ENCODE data around the gene NAPSA. TPM values are rescaled to one million over a fixed set of nuclear protein-coding genes. Genes with fewer than 3 reads are reported as not detected.

NAPSA gene
- total RNA-seq, 1 donor from 2014 or later: 3.3 TPM

DNA sequence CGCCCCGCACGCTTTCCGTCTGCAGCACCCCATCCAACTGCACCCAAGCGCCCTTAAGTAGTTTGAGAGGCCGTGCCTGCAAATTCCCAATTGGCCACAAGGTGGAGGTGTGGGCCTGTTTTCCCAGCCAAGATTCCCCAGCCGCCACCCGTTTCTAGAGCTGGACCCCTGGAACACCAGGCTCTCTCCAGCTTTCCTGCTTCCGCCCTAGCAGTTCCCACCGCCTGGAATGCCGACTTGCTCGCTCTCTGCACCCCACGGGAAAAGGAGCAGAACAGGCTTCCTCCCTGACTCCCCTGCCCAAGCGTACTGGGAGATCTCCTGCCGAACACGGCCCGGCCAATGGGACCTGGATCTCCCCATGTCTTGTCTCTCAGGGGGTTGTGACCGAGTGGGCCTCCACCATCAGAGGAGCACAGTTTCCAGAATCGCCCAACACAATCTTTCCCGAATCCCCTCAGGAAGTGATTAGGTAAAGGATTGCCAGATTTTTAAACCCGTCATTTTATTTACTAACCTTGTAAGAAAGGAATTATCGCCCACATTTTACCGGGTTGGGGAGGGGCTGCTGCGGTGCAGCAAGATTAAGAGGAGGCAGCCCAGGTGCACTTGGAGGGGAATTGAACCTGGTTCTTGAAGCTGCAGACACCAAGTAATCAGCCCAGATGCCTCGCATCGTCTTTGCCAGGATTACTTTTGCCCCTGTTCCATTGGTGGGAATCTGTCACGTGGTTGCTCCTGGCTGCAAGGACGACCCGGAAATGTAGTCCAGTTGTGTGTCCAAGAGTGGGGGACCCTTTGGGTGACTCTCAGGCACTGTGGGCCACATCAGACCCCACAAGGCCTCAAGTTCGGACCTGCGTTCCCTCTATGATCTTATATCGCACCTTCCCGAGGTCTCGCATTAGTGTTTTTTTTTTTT, 3.5 kb upstream of the NAPSA start:
- H3K4me3 ChIP-seq (ENCODE audit: low read depth, low read length): peak overlapping the region; percentile 84
- TF ChIP-seq, protein P1, sequence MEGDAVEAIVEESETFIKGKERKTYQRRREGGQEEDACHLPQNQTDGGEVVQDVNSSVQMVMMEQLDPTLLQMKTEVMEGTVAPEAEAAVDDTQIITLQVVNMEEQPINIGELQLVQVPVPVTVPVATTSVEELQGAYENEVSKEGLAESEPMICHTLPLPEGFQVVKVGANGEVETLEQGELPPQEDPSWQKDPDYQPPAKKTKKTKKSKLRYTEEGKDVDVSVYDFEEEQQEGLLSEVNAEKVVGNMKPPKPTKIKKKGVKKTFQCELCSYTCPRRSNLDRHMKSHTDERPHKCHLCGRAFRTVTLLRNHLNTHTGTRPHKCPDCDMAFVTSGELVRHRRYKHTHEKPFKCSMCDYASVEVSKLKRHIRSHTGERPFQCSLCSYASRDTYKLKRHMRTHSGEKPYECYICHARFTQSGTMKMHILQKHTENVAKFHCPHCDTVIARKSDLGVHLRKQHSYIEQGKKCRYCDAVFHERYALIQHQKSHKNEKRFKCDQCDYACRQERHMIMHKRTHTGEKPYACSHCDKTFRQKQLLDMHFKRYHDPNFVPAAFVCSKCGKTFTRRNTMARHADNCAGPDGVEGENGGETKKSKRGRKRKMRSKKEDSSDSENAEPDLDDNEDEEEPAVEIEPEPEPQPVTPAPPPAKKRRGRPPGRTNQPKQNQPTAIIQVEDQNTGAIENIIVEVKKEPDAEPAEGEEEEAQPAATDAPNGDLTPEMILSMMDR (conservative IDR thresholded peaks at IDR 0.05; ENCODE audit: low read depth, low read length): peak; percentile 80
- DNase-seq (ENCODE audit: low read depth): no peak

- TF ChIP-seq, protein P1 (conservative IDR thresholded peaks at IDR 0.05; ENCODE audit: low read depth, low read length): no peak
- DNase-seq (ENCODE audit: low read depth): no peak
- H3K4me3 ChIP-seq (ENCODE audit: low read depth, low read length): no peak overlapping the region
Measured at GRCh38 chr19:50362656-50363424, 2.6 kb downstream of the NAPSA start.

- DNase-seq (ENCODE audit: low read depth): no peak
- TF ChIP-seq, protein P1 (conservative IDR thresholded peaks at IDR 0.05; ENCODE audit: low read depth, low read length): no peak
- no peak overlapping the region for H3K4me3 ChIP-seq (ENCODE audit: low read depth, low read length)
Measured at GRCh38 chr19:50362030-50362412, 3.4 kb downstream of the NAPSA start.

DNA sequence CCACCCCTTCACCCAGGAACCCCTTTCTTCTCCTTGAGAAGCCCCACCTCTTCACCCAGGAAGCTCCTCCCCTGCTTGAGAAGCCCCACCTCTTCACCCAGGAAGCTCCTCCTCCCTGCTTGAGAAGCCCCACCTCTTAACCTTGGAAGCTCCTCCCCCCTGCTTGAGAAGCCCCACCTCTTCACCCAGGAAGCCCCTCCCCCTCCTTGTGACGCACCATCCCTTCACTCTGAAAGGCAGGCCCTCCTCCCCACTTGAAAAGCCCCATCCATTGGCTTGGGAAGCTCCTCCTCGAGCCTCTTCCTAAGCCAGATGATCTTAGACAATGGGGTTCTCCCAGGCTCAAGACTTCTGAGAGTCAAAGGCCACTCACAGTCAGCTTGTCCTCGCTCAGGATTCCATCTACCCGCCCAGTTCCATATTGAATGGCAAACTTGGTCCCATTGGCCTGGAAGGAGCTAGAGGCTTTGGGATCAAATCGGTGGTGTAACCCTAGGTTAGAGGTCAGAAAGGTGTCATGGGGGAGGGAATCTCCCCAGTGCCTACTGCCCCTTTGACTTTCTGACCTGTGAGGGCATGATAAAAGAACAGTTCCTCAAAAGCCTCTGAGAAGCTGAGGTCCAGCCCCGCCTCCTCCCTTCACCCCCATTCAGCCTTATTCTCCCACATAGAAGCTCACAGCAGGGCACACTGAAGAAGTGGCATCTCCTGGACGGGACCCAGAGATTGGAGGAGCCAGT, 4.0 kb downstream of the NAPSA start:
- DNase-seq (ENCODE audit: low read depth): no peak
- TF ChIP-seq, protein P1 (conservative IDR thresholded peaks at IDR 0.05; ENCODE audit: low read depth, low read length): no peak
- H3K4me3 ChIP-seq (ENCODE audit: low read depth, low read length): no peak overlapping the region

DNA sequence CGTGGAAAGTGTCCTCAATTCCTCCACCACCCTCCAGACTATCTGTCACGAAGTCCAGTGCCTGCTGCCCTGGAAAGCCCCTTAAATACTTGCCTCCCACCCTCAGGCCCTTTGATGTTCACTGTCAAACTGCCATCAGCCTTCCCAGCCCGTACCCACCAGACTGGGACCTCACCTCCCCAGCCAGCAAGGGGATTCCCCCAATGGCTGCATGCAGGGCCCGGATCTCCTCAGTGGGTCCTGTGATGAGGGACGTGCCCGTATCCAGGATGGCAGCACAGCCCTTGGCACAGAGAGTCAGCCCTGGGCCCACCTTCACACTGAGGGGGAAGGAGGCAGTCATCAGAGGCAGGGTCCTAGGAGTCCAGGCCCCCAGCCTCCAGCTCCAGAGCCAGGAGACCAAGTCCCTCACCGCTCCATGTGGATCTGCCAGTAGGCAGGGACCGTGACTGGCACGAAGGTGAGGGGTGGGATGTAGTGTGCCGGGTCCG, 6.1 kb downstream of the NAPSA start:
- no peak for DNase-seq (ENCODE audit: low read depth)
- H3K4me3 ChIP-seq (ENCODE audit: low read depth, low read length): no peak overlapping the region
- TF ChIP-seq, protein P1 (conservative IDR thresholded peaks at IDR 0.05; ENCODE audit: low read depth, low read length): no peak

- TF ChIP-seq, protein P1 (conservative IDR thresholded peaks at IDR 0.05; ENCODE audit: low read depth, low read length): no peak
- DNase-seq (ENCODE audit: low read depth): no peak
- H3K4me3 ChIP-seq (ENCODE audit: low read depth, low read length): peak overlapping the region; percentile 25
Measured at GRCh38 chr19:50358483-50359327, 6.7 kb downstream of the NAPSA start.
